Lower leg skin (tissue), 3 donors: Measurements from ENCODE around the gene DKK3.

Source experiments
- CTCF ChIP-seq, 3 donors: fragments of 450-650 bp; IDR thresholded peaks; one replicate each; pipeline ENCODE4 v1.5.1; 2016; ENCODE audit warnings: antibody characterized with exemption in 3 of 3, mild to moderate bottlenecking in 3 of 3, moderate library complexity in 2 of 3
- POLR2A ChIP-seq, 2 donors: fragments of 450-650 bp; IDR thresholded peaks; one replicate each; pipeline ENCODE4 v1.6.1; 2016 to 2017; ENCODE audit warnings: antibody characterized with exemption in 2 of 2, mild to moderate bottlenecking in 1 of 2, moderate library complexity in 1 of 2

GRCh38 chr11:12005061-12005460 is 3.4 kb downstream of the DKK3 start:
- TF ChIP-seq CTCF (IDR thresholded peaks at IDR 0.05) (no peak), POLR2A (IDR thresholded peaks at IDR 0.05) (no peak)
